Neural cell (in vitro differentiated cells): ENCODE measurements around the gene LMOD1. TPM values are rescaled to one million over a fixed set of nuclear protein-coding genes. Genes with fewer than 3 reads are reported as not detected.

Experiments
- H2AFZ ChIP-seq: fragments of 200-600, 300-800 bp; sonication (generic), shearing (Covaris generic); 2 replicates; pipeline ENCODE4 v1.6.0; 2014; ENCODE audit warnings: low read depth, mild to moderate bottlenecking, antibody characterized with exemption, low read length, moderate library complexity
- H3F3A ChIP-seq: fragments of 200-600 bp; shearing (Covaris generic); 2 replicates; pipeline ENCODE4 v1.6.1; 2016; ENCODE audit warnings: mild to moderate bottlenecking, moderate library complexity, mixed read lengths, antibody characterized with exemption, low read length; ENCODE audit not compliant: insufficient read depth, poor library complexity, severe bottlenecking
- H3K27ac ChIP-seq: fragments of 200-600, 300-800 bp; sonication (generic), shearing (Covaris generic); 2 replicates; pipeline ENCODE4 v1.5.1; 2014; ENCODE audit warnings: mild to moderate bottlenecking, low read length, moderate library complexity
- H3K27me3 ChIP-seq: fragments of 300-800, 200-600 bp; sonication (generic), shearing (Covaris generic); 2 replicates; pipeline ENCODE4 v1.6.0; 2014; ENCODE audit warnings: mild to moderate bottlenecking, low read depth, low read length, moderate library complexity; ENCODE audit not compliant: insufficient read depth
- H3K36me3 ChIP-seq: fragments of 300-800, 200-600 bp; sonication (generic), shearing (Covaris generic); 2 replicates; pipeline ENCODE4 v1.5.1; 2014; ENCODE audit warnings: mild to moderate bottlenecking, antibody characterized with exemption, low read length, moderate library complexity; ENCODE audit not compliant: insufficient read depth
- H3K4me2 ChIP-seq: fragments of 300-800, 200-600 bp; sonication (generic), shearing (Covaris generic); 2 replicates; pipeline ENCODE4 v1.6.0; 2014; ENCODE audit warnings: mild to moderate bottlenecking, low read length
- H3K4me3 ChIP-seq: fragments of 300-800, 200-600 bp; sonication (generic), shearing (Covaris generic); 2 replicates; pipeline ENCODE4 v1.5.1; 2014; ENCODE audit warnings: mild to moderate bottlenecking, low read length, moderate library complexity
- H3K79me2 ChIP-seq: fragments of 200-600 bp; shearing (Covaris generic); replicated peaks from 2 replicates; pipeline ENCODE4 v1.6.0; 2014; ENCODE audit warnings: mild to moderate bottlenecking, low read length, moderate library complexity; ENCODE audit not compliant: insufficient read depth
- H3K9ac ChIP-seq: fragments of 300-800, 200-600 bp; sonication (generic), shearing (Covaris generic); 2 replicates; pipeline ENCODE4 v1.6.1; 2016; ENCODE audit warnings: mild to moderate bottlenecking, low read length, mixed read lengths
- H3K9me2 ChIP-seq: fragments of 200-600 bp; shearing (Covaris generic); 2 replicates; pipeline ENCODE4 v1.6.1; 2016; ENCODE audit warnings: mild to moderate bottlenecking, low read length, mixed read lengths; ENCODE audit not compliant: insufficient read depth
- H3K9me3 ChIP-seq: fragments of 200-600, 300-800 bp; sonication (generic), shearing (Covaris generic); 2 replicates; pipeline ENCODE4 v1.6.1; 2016; ENCODE audit warnings: mild to moderate bottlenecking, mixed run types, low read length, moderate library complexity, mixed read lengths
- H4K20me1 ChIP-seq: fragments of 200-600 bp; shearing (Covaris generic); 2 replicates; pipeline ENCODE4 v1.6.1; 2016; ENCODE audit warnings: mild to moderate bottlenecking, mixed run types; ENCODE audit not compliant: insufficient read depth
- CTCF ChIP-seq: fragments of 450-650 bp; IDR thresholded peaks from 2 replicates; pipeline ENCODE4 v1.5.1; 2014; ENCODE audit warnings: antibody characterized with exemption, mild to moderate bottlenecking, moderate library complexity; ENCODE audit not compliant: poor library complexity, severe bottlenecking
- EP300 ChIP-seq: fragments of 450-650 bp; conservative IDR thresholded peaks from 2 replicates; pipeline ENCODE4 v1.6.1; 2014; ENCODE audit warnings: antibody characterized with exemption, mild to moderate bottlenecking, moderate library complexity; ENCODE audit not compliant: poor library complexity, severe bottlenecking
- EZH2 ChIP-seq: fragments of 200-600, 300-800 bp; shearing (Covaris generic), sonication (generic); IDR thresholded peaks from 2 replicates; pipeline ENCODE4 v1.6.1; 2014; ENCODE audit warnings: antibody characterized with exemption, low read length, borderline replicate concordance, mild to moderate bottlenecking; ENCODE audit not compliant: insufficient read depth, poor library complexity, severe bottlenecking
- MXI1 ChIP-seq: fragments of 450-650 bp; conservative IDR thresholded peaks from 2 replicates; pipeline ENCODE4 v1.6.1; 2014; ENCODE audit warnings: antibody characterized with exemption, mild to moderate bottlenecking; ENCODE audit not compliant: poor library complexity, severe bottlenecking
- POLR2AphosphoS5 ChIP-seq: IDR thresholded peaks from 2 replicates; pipeline ENCODE4 v1.6.1; 2012
- RAD21 ChIP-seq: fragments of 450-650 bp; conservative IDR thresholded peaks from 2 replicates; pipeline ENCODE4 v1.6.1; 2014; ENCODE audit warnings: antibody characterized with exemption, mild to moderate bottlenecking, moderate library complexity
- SMC3 ChIP-seq: fragments of 450-650 bp; conservative IDR thresholded peaks from 2 replicates; pipeline ENCODE4 v1.6.1; 2014; ENCODE audit warnings: antibody characterized with exemption, mild to moderate bottlenecking, moderate library complexity; ENCODE audit not compliant: poor library complexity
- TAF1 ChIP-seq: IDR thresholded peaks from 2 replicates; pipeline ENCODE4 v1.6.1; 2012; ENCODE audit warnings: low read depth
- polyA plus RNA-seq: library from polyadenylated mRNA; depleted of rRNA; stranded (reverse); fragments of >200 nt; gene quantifications from 2 replicates; pipeline ENCODE4 v1.2.3, GENCODE V29; 2014
- TF ChIP-seq, protein P1 (sequence below): IDR thresholded peaks from 2 replicates; pipeline ENCODE4 v1.6.1; 2012; ENCODE audit warnings: borderline replicate concordance

The LMOD1 gene
- polyA plus RNA-seq, 1 donor from 2014 or later = not detected

DNA sequence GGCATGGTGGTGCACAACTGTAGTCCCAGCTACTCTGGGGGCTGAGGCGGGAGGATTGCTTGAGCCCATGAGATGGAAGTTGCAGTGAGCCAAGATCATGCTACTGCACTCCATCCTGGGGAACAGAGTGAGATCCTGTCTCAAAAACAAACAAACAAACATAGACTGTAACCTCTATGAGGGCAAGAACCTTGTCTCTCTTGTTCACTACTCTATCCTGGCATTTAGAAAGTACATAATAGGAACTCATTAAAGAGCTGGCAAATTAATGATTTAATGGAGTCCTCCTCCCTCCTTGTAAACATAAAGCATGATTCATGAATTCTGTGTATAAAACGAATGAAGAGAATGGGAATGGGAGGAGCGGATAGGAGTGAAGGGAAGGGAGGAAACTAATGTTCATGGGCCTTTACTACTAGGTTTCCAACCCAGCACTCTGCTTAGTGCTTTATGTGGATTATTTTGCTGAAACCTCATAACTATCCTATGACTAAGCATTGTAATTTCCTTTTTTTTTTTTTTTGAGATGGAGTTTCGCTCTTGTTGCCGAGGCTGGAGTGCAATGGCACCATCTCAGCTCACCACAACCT, 8.6 kb downstream of the LMOD1 start:
- Histone ChIP-seq H3K4me3 (no peak overlapping the region), H3K4me2 (no peak overlapping the region)

DNA sequence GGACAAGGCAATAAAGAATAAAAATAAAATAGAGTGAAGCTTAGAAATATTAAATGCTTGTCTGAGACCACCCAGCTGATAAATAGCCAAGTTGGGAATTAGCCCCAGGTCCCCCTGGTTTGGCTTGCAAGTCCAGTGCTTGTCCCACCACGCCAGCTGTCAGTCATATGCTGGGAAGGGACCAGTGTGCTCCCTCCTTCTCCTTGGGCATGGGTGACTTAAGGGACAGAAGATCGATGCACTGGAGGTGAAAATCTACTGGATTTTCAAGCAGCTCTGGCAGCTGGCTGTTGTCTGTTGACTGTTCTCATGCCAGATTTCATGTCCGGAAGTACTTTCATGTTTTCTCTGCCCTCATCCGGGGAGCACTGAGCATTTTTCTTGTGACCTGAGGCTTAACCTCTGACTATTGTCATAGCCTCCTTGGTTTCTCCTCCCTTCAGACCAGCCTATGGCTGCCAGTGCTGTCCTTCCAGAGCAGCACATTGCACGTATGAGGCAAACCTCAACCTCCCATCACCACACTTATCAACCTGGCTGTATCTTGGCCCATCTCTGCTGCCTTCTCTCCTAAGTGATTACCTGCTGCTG, 12.4 kb downstream of the LMOD1 start:
- Histone ChIP-seq H3K79me2 (no peaks in the 10 kb centered on the region), H3K27me3 (no peaks in the 10 kb centered on the region), H3K9ac (no peak overlapping the region), H2AFZ (no peak overlapping the region), H3K9me2 (no peaks in the 10 kb centered on the region), H3K4me2 (no peak overlapping the region), H3K9me3 (no peaks in the 10 kb centered on the region), H3F3A (no peaks in the 10 kb centered on the region), H3K27ac (no peak overlapping the region), H3K36me3 (no peaks in the 10 kb centered on the region), H3K4me3 (no peak overlapping the region), H4K20me1 (no peaks in the 10 kb centered on the region)
- TF ChIP-seq CTCF (no peak), RAD21 (no peak), TAF1 (no peak), EP300 (no peak), MXI1 (no peak), SMC3 (no peak), POLR2AphosphoS5 (no peak)
- TF ChIP-seq, protein P1, sequence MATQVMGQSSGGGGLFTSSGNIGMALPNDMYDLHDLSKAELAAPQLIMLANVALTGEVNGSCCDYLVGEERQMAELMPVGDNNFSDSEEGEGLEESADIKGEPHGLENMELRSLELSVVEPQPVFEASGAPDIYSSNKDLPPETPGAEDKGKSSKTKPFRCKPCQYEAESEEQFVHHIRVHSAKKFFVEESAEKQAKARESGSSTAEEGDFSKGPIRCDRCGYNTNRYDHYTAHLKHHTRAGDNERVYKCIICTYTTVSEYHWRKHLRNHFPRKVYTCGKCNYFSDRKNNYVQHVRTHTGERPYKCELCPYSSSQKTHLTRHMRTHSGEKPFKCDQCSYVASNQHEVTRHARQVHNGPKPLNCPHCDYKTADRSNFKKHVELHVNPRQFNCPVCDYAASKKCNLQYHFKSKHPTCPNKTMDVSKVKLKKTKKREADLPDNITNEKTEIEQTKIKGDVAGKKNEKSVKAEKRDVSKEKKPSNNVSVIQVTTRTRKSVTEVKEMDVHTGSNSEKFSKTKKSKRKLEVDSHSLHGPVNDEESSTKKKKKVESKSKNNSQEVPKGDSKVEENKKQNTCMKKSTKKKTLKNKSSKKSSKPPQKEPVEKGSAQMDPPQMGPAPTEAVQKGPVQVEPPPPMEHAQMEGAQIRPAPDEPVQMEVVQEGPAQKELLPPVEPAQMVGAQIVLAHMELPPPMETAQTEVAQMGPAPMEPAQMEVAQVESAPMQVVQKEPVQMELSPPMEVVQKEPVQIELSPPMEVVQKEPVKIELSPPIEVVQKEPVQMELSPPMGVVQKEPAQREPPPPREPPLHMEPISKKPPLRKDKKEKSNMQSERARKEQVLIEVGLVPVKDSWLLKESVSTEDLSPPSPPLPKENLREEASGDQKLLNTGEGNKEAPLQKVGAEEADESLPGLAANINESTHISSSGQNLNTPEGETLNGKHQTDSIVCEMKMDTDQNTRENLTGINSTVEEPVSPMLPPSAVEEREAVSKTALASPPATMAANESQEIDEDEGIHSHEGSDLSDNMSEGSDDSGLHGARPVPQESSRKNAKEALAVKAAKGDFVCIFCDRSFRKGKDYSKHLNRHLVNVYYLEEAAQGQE = no peak

More for the DNA sequence above, 8.6 kb downstream of the LMOD1 start:
- TF ChIP-seq EZH2 (no peak), RAD21 (no peak), SMC3 (no peak), POLR2AphosphoS5 (no peak), CTCF (no peak), EP300 (no peak), MXI1 (no peak)
- TF ChIP-seq, protein P1 = no peak
- Histone ChIP-seq H3K27ac (no peak overlapping the region), H3K9ac (no peak overlapping the region), H3F3A (no peaks in the 10 kb centered on the region), H3K9me2 (no peaks in the 10 kb centered on the region), H3K36me3 (no peaks in the 10 kb centered on the region), H2AFZ (no peak overlapping the region), H3K27me3 (no peaks in the 10 kb centered on the region), H3K9me3 (no peaks in the 10 kb centered on the region), H4K20me1 (no peaks in the 10 kb centered on the region), H3K79me2 (no peaks in the 10 kb centered on the region)
